HFFc6 (cell line): Measurements from ENCODE around the gene CLCNKA. TPM values are rescaled to one million over a fixed set of nuclear protein-coding genes. Genes with fewer than 3 reads are reported as not detected.
"Not testable (repeated sequence)": the region's sequence is repeated elsewhere in the genome, so short reads cannot be mapped to it uniquely, and the experiment has no call there.

Source experiments
- DNase-seq: peaks from one replicate; pipeline ENCODE4 v3.0.0-alpha.2; 2018
- H3K27ac Mint-ChIP-seq: 2 replicates; pipeline ENCODE4 v1.8.0; 2020; ENCODE audit warnings: mild to moderate bottlenecking, mixed read lengths
- H3K27me3 Mint-ChIP-seq: 2 replicates; pipeline ENCODE4 v1.8.0; 2021; ENCODE audit warnings: mild to moderate bottlenecking, moderate library complexity, mixed read lengths; ENCODE audit not compliant: insufficient read depth
- H3K36me3 Mint-ChIP-seq: 2 replicates; pipeline ENCODE4 v1.8.0; 2021; ENCODE audit warnings: low read depth, mixed read lengths
- H3K4me1 Mint-ChIP-seq: 2 replicates; pipeline ENCODE4 v1.8.0; 2020; ENCODE audit warnings: low read depth, mixed read lengths
- H3K4me3 Mint-ChIP-seq: 2 replicates; pipeline ENCODE4 v1.8.0; 2020; ENCODE audit warnings: mild to moderate bottlenecking, moderate library complexity, mixed read lengths
- H3K9me3 Mint-ChIP-seq: 2 replicates; pipeline ENCODE4 v1.8.0; 2020; ENCODE audit warnings: mild to moderate bottlenecking, mixed read lengths
- total RNA-seq, 6 experiments: library from RNA; stranded (reverse); fragmentation: NEBNext Ultra II Directional; extraction: Animal tissue kit (Norgen Biotek cat#: 25700); gene quantifications; 2 replicates in 1 of 6; 3 replicates in 5 of 6; pipeline ENCODE4 v1.2.3, GENCODE V29; 2021
- TF ChIP-seq, protein P1 (sequence below): fragments of 200-600 bp; sonication (generic); IDR thresholded peaks from 2 replicates; pipeline ENCODE4 v1.5.0; 2021; ENCODE audit warnings: antibody characterized with exemption, mild to moderate bottlenecking

CLCNKA gene
- total RNA-seq, 6 experiments from 2014 or later: not detected

DNA sequence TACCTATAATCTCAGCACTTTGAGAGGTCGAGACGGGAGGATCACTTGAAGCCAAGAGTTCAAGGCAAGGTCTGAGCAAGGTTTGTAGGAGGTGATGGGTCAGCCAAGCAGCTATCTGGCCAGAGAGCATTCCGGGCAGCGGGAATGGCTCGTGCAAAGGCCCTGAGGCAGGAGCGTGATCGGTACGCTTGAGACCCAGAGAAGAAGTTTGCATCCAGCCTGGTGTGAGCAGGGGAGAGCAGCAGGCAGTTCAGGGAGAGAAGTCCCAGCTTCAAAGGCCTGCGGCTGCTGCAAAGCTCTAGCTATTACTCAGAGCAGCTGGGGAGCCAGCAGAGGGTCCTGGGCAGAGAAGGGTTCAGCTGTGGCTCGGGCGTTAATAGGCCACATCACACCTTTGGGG is 22.9 kb upstream of the CLCNKA start:
- H3K9me3 Mint-ChIP-seq: no peaks in the 10 kb centered on the region
- no peak overlapping the region for H3K4me3 Mint-ChIP-seq
- no peaks in the 10 kb centered on the region for H3K4me1 Mint-ChIP-seq
- no peak for DNase-seq
- peaks cover 11% of the 10 kb centered on the region for H3K27me3 Mint-ChIP-seq
- TF ChIP-seq, protein P1, sequence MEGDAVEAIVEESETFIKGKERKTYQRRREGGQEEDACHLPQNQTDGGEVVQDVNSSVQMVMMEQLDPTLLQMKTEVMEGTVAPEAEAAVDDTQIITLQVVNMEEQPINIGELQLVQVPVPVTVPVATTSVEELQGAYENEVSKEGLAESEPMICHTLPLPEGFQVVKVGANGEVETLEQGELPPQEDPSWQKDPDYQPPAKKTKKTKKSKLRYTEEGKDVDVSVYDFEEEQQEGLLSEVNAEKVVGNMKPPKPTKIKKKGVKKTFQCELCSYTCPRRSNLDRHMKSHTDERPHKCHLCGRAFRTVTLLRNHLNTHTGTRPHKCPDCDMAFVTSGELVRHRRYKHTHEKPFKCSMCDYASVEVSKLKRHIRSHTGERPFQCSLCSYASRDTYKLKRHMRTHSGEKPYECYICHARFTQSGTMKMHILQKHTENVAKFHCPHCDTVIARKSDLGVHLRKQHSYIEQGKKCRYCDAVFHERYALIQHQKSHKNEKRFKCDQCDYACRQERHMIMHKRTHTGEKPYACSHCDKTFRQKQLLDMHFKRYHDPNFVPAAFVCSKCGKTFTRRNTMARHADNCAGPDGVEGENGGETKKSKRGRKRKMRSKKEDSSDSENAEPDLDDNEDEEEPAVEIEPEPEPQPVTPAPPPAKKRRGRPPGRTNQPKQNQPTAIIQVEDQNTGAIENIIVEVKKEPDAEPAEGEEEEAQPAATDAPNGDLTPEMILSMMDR: no peak
- no peaks in the 10 kb centered on the region for H3K36me3 Mint-ChIP-seq
- no peak overlapping the region for H3K27ac Mint-ChIP-seq

DNA sequence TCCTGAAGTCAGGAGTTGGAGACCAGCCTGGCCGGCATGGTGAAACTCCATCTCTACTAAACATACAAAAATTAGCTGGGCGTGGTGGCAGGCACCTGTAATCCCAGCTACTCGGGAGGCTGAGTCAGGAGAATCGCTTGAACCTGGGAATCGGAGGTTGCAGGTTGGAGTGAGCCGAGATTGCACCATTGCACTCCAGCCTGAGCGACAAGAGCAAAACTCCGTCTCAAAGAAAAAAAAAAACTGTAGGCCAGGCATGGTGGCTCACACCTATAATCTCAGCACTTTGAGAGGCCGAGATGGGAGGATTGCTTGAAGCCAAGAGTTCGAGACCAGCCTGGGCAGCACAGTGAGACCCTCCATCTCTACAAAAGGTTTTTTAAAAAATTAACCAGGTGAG is 20.6 kb upstream of the CLCNKA start:
- H3K4me3 Mint-ChIP-seq, H3K9me3 Mint-ChIP-seq, H3K4me1 Mint-ChIP-seq, H3K27ac Mint-ChIP-seq, DNase-seq, H3K36me3 Mint-ChIP-seq: not testable (repeated sequence)
- peaks cover 16% of the 10 kb centered on the region for H3K27me3 Mint-ChIP-seq

DNA sequence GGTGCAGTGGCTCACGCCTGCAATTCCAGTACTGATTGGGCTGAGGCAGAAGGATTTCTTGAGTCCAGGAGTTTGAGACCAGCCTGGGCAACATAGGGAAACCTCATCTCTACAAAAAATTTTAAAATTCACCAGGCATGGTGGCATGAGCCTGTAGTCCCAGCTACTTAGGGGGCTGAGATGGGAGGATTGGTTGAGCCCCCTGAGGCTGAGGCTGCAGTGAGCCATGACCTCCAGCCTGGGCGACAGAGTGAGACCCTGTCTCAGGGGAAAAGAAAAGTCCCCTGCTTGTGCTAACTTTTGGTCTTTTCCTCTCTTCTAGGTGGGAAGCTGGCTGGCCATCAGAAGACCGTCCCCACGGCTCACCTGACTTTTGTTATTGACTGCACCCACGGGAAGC is 16.2 kb upstream of the CLCNKA start:
- Mint-ChIP-seq H3K27ac (no peak overlapping the region), H3K4me1 (peaks cover 22% of the 10 kb centered on the region), H3K9me3 (no peaks in the 10 kb centered on the region), H3K4me3 (no peak overlapping the region), H3K36me3 (no peaks in the 10 kb centered on the region), H3K27me3 (peaks cover 7% of the 10 kb centered on the region)
- TF ChIP-seq, protein P1: no peak
- DNase-seq: no peak

DNA sequence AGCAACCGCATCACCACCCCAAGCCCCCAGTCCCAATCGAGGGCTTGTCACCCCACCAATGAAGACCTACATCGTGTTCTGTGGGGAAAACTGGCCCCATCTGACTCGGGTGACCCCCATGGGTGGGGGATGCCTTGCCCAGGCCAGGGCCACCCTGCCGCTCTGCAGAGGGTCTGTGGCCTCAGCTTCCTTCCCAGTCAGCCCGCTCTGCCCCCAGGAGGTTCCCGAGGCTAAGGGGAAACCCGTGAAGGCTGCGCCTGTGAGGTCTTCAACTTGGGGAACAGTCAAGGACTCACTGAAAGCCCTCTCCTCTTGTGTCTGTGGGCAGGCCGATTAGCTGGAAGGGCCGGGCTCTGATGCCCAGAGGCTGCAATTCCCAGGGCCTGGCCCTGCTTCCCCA is 15.8 kb upstream of the CLCNKA start:
- DNase-seq: no peak
- H3K4me3 Mint-ChIP-seq: no peak overlapping the region
- peaks cover 7% of the 10 kb centered on the region for H3K27me3 Mint-ChIP-seq
- no peak overlapping the region for H3K27ac Mint-ChIP-seq
- TF ChIP-seq, protein P1: no peak
- H3K9me3 Mint-ChIP-seq: no peaks in the 10 kb centered on the region
- H3K4me1 Mint-ChIP-seq: peaks cover 22% of the 10 kb centered on the region
- H3K36me3 Mint-ChIP-seq: no peaks in the 10 kb centered on the region

DNA sequence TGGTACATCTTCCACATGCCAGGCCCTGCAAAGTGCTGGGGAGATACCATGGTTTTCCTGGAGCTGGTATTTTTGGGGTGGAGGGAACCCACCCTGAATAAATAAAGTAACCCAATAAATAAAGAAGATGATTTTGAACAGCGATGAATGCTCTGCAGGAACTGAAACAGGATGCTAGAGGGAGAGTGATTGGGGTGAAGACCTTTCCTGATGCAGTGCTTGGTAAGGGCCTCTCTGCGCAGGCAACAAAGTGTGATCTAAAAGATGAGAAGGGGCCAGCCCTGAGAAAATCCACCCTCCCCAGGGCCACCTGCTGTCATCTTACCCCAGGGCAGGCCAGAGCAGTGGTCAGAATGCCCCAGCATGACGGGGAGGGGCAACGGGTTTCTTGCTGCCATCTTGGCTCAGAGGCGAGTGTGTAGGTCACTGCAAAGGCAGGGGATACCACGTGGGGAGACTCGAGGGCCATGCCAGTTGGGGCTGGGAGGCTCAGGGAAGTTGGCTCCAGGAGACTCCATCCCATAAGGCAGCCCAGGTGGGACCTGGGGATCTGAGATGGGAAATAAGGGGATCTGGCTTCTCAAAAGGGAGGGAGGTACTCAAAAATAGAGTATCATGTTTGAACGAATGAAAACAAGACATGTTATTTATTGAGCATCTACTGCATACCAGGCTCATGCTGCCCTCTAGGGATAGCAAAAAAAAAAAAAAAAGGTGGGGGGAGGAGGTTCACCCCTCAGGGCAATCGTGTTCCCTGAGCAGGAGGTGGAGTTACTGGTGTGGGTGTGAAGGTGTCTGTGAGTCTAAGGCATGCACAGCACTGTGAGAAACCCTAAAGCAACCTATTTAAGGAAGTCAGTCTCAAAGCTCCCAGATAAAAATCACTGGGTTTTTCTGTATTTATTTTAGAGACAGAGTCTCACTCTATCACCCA is 15.0 kb upstream of the CLCNKA start:
- H3K36me3 Mint-ChIP-seq: no peaks in the 10 kb centered on the region
- DNase-seq: peak; percentile 53
- TF ChIP-seq, protein P1: peak; percentile 68
- no peak overlapping the region for H3K27ac Mint-ChIP-seq
- H3K27me3 Mint-ChIP-seq: peaks cover 7% of the 10 kb centered on the region
- no peaks in the 10 kb centered on the region for H3K9me3 Mint-ChIP-seq
- H3K4me1 Mint-ChIP-seq: peaks cover 22% of the 10 kb centered on the region
- no peak overlapping the region for H3K4me3 Mint-ChIP-seq

DNA sequence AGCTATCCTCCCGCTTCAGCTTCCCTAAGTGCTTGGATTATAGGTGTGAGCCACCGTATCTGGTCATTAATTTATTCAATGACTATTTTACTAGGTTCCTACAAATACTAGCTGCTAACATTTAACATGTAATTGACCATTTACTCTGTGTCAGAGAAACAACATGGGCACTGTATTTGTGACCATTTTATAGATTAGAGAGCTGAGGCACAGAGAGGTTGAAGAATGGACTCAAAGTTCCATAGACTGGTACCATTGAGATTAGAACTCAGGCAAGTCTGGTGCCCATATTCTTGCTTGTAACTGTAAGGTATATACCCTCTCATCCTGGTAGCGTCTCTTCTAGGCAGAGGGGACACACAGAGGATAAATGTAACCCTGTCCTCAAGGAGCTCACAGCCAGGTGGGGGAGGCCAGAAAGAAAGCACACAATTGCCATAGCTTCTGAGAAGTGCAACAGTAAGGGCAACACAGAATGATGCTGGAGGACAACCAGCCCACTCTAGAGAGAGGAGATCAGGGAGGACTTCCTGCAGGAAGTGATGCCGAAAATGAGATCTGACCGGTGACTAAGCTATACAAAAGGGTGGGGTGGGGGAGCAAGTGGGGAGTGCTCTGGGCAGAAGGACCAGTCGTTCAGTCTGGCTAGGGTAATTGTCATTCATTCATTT is 14.0 kb upstream of the CLCNKA start:
- H3K4me3 Mint-ChIP-seq: no peak overlapping the region
- no peak for DNase-seq
- no peaks in the 10 kb centered on the region for H3K36me3 Mint-ChIP-seq
- TF ChIP-seq, protein P1: no peak
- no peaks in the 10 kb centered on the region for H3K9me3 Mint-ChIP-seq
- peaks cover 8% of the 10 kb centered on the region for H3K27me3 Mint-ChIP-seq
- peaks cover 27% of the 10 kb centered on the region for H3K4me1 Mint-ChIP-seq
- no peak overlapping the region for H3K27ac Mint-ChIP-seq
